MM.1S (cell line): ENCODE data around the gene MRPS10.

Experiments
- CTCF ChIP-seq: fragments of 300-600 bp; sonication (generic); IDR thresholded peaks from 2 replicates; pipeline ENCODE4 v1.5.1; 2016; ENCODE audit warnings: antibody characterized with exemption, low read length, mixed read lengths
- EZH2 ChIP-seq: fragments of 300-600 bp; sonication (generic); optimal IDR thresholded peaks from 2 replicates; pipeline ENCODE3; 2017; ENCODE audit warnings: low read depth, mild to moderate bottlenecking, antibody characterized with exemption, low read length, mixed read lengths
- EZH2phosphoT487 ChIP-seq: fragments of 300-600 bp; sonication (generic); IDR thresholded peaks from 2 replicates; pipeline ENCODE4 v1.6.1; 2018; ENCODE audit warnings: antibody characterized with exemption, low read length

GRCh38 chr6:42175860-42176259, 41.8 kb downstream of the MRPS10 start:
- TF ChIP-seq CTCF, result no peak
- TF ChIP-seq EZH2, result no peak
- no peak for TF ChIP-seq EZH2phosphoT487
